NCI-H1694 treated with DMSO at 0.1 percent for 48 hours (cell line): Measurements from ENCODE around the gene C19orf33.

Experiments
- DNase-seq: peaks from one replicate; lab custom pipeline; 2025; lab: John Stamatoyannopoulos, UW

C19orf33 gene

DNA sequence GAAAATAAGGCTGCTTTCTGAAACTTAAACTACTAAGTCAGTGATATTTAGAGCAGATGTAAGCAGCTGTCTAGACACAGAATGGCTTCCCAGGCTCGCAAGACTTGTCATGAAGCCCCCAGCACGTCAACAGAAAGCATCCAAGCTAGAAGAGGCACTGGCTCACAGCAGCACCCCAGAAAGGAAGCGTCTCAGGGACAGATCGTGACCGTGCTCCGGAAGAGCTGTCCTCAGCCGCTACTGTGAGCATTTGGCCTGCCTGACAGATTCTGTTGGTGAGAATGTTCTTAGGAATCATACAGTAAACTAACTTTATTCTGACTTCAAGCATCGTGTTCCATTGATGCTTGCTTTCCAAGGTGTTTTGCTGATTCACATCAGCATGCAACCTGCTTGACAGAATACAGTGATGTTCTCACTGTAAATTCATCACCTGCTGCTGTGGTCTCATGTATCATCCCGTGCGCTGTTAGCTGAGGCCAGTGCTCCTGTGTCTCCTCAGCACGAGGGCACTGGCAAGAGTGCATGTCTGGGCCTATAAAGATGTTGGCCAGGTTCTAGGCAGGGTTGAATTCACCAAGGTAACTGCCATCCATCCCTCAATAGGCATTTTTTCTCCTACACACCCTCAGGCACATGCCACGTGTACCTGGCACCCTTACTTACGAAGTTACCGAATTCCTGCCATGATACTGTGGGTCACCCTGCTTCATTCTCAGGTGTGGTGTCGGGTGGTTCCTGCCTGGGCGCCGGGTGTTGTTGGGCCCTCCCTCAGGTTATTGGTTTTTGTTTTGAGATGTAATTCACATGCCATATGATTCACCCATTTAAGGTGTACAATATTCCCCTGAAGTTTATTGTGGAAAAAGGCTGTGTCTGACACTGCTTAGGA lies 23.8 kb upstream of the C19orf33 start:
- no peak for DNase-seq

DNA sequence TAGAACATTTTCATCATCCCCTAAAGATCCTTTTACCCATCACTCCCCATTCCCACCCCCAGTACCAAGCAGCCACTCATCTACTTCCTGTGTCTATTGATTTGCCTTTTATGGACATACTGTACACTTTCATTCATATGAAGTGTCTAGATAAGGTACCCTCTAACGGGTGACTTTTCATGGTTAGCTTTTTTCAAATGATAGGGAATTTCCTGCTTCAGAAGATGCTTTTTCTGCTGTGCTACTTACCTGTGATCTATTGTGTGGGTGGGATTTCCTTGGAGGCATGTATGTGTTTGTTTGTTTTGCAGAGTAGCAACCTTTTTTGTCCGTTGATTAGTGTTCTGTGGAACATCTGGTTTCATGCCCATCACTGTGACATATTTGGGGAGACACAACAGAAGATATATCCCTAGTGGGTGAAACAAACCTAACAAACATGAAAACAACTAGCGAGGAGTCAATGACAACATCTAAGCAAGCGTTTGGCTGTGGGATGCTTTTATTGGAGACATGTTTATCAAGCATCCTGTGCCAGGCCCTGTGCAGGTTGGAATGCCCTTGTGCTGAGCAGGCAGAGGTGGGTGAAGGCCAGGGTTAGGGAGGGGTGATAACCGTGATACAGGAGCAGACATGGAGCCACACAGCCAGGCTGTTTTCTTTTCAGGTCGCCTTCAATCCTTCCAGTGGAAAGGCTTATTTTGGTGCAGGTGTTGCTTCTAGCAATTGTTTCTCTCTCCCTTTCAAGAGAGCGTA lies 22.1 kb upstream of the C19orf33 start:
- no peak for DNase-seq

DNA sequence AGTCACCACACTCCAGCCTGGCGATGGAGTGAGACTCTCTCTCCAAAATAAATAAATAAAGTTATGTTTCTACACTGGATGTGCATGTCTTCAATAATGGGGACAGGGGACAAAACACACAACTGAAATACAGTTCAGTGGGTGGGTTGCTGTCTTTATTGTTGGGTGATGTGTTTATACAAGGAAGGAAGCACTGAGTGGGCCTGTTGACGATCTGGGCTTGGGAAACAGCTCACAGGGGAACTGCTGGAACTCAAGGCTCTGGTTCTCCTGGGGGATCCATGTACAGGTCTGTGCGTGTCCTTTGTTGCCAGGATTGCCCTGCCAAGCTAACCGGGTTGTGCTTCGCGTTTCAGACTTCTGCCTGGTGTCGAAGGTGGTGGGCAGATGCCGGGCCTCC lies 20.8 kb upstream of the C19orf33 start:
- DNase-seq = no peak

DNA sequence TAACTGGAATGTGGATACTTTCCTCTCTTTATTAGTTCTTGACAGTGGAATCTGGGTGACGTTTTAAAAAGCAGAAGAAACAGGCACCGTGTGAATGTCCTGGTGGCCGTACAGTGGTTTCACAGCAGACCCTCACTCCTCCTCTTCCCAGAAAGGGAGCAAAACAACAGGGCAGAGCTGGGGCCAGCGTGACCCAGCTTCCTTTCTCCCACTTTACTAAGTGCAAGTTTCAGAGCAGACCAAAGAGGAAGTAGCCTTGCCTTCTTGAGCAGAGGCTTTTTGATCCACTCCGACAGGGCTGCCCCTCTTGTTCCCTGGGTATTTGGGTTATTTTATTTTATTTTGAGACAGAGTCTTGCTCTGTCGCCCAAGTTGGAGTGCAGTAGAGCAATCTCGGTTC lies 19.6 kb upstream of the C19orf33 start:
- no peak for DNase-seq

DNA sequence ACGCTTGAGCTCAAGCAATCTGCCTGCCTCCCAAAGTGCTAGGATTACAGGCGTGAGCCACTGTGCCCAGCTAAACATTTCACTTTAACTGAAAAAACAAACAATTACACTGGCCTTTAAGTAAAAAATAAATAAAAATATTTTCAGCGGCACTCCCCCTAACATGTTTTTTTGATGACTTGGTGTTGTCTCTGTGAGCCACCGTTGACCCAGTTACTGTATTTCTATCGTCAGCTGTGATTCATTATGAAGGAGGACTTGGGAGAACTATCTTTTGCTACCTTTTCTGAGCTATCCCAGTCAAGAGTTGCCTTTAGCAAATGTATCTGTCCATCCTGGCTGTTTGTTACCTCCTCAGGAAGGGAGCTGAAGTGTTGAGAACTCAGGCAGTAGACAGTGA lies 18.5 kb upstream of the C19orf33 start:
- DNase-seq = no peak

DNA sequence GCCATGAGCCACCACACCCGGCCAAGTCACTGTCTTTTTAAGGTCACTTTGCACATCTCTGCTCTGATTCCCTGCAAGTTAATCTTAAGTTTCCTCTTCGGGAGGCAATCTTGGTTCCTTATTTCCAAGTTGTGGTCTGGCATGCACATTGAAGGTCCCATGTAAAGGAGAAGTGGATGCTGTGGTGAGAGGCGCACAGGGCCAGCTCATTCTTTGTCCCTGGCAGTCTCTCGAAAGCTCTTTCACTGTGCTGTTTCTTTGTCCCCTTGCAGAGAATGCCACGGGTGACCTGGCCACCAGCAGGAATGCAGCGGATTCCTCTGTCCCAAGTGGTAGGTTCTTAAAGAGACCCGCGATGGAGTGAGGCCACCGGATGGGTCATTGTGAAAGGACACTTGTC lies 16.4 kb upstream of the C19orf33 start:
- DNase-seq = no peak

DNA sequence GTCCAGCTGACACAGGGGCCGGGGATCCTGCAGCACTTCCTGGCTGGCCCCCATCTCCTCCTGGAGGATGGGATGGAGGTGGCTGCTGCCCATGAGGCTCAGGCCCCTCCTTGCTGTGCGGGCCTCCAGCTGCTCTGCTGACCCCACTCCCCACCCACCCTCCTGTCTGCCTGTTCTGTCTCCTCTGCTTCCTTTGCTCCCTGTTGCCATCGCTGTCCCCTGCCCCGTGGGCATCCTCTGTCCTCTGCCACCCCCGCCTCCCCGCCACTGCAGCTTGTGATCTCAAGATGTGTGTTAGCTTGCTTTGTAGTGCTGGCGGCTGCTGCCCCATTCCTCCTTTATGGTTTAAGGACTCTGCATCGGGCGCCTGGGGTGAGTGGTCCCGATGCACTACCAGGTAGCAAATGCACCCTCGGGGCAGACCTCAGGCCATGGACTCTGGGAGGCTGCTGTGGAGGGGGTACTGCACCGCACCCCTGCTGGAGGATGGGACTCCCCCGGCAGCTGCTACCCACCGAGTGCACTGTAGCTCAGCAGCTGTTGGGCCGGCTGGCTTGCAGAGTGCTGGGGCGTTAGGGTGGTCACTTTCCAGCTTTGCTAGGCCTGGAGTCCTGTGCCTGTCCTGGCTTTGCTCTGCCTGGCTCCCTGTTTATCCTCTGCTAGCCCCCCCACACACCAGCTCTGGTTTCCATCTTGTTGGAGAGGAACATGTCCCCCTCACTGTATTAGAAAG lies 15.8 kb upstream of the C19orf33 start:
- DNase-seq = no peak

DNA sequence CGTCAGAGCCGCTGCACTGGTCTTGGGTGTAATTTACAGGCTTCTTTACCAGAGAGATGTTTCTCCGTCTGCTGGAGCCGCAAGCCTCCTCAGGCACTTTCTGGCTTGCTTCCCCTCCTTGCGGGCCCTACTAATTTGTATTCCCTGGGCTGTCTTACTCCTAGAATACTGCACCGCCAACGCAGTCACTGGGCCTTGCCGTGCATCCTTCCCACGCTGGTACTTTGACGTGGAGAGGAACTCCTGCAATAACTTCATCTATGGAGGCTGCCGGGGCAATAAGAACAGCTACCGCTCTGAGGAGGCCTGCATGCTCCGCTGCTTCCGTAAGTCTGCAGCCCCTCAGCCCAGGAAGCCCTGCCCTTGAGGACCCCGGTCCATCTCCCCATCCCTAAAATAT lies 14.1 kb upstream of the C19orf33 start:
- DNase-seq = no peak

DNA sequence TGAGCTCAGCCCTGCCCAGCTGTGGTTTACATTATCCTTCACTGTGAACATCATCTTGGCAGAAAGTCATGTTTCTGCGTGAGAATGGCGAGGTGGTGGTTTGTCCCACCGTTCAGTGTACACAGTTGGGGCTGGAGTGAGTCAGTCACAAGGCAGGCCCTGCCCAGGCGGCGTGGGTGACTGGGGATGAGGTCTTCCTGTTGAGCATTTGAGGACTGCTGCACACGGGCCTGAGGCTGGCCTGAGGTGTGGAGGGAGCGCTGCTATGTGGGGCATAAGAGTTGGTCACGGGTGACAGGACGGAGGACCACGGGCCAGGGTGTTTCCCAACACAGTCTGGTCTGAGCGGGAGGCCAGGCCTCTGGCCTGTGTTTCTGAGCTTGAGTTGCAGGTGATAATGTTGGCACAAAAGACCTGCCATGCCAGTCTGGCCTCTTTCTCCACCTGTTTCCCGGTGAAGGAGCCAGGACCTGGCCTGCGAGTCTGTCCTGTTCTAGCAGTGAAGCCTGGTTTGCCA lies 13.4 kb upstream of the C19orf33 start:
- no peak for DNase-seq

DNA sequence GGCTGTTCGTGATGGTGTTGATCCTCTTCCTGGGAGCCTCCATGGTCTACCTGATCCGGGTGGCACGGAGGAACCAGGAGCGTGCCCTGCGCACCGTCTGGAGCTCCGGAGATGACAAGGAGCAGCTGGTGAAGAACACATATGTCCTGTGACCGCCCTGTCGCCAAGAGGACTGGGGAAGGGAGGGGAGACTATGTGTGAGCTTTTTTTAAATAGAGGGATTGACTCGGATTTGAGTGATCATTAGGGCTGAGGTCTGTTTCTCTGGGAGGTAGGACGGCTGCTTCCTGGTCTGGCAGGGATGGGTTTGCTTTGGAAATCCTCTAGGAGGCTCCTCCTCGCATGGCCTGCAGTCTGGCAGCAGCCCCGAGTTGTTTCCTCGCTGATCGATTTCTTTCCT lies 12.2 kb upstream of the C19orf33 start:
- no peak for DNase-seq

DNA sequence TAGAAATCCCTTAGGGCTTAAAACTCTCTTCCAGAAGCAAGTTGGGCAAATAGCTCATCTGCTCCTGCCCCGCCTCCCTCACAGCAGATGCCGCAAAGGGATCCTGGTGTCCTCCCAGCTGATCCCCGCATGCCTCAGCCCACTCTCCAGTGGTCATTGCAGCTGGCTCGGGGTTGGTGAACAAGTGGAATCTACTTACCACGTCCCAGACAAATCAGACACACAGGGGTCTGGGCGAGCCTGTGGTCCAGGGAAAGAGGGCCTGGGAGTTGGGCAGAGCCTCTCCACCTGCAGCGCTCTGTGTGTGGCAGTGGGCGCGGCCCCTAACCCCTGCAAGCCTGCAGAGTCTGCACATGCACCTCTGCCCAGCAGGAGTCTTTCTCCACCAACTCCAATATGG lies 10.8 kb upstream of the C19orf33 start:
- DNase-seq = no peak

DNA sequence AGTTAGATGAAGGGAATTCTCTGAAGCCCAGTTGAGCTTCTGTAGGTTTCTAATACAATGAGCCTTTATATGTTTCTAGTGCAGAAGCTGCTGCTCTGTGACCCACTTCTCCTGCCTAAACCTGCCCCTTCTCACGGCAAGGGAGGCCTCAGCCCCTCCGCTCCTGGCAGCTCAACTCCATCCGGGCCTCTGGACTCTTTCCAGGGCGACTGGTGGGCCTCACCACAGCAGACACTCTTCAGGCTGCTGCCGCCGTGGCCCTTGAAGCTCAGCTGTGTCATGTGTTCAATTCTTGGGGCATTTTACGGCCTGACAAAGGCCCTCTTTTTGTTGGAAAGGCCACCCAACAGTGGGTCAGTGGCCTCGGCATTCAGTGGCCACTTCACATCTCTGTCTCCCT lies 10.0 kb upstream of the C19orf33 start:
- DNase-seq = no peak

DNA sequence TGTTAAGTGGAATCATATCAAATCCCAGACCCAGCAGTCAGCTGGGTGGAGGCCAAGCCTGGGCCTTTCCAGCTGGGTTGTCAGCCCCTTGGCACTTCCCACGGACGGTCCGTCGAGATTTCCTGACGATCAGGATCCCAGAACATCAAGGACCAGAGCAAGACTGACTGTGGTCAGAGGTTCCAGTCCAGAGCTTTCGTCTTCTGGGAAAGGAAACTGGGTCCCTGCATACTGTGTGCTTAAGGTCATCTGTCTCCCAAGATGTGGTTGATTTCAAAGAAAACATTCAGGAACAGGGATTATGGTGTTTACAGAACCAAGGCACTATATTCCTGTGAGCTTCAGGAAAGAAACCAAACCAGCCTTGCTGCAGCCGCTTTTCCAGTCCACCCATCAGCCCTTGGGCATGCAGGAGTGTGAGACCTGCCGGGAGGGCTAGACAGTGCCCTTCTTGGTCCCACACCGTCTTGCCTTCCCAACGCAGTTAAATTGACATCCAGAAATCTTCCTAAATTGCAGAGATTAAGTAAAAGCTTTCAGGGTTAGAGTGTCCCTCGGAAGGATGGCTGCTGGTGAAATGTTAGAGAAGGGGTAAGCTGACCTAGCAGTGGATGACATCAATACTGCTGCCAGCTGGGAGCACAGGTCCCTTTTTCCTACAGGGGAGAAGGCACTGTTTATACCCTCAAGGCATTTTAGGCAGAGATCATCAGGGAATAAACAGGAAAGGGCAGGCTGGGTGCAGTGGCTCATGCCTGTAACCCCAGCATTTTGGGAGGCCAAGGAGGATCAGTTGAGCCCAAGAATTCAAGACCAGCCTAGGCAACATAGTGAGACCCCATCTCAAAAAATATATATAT lies 5.0 kb upstream of the C19orf33 start:
- no peak for DNase-seq

DNA sequence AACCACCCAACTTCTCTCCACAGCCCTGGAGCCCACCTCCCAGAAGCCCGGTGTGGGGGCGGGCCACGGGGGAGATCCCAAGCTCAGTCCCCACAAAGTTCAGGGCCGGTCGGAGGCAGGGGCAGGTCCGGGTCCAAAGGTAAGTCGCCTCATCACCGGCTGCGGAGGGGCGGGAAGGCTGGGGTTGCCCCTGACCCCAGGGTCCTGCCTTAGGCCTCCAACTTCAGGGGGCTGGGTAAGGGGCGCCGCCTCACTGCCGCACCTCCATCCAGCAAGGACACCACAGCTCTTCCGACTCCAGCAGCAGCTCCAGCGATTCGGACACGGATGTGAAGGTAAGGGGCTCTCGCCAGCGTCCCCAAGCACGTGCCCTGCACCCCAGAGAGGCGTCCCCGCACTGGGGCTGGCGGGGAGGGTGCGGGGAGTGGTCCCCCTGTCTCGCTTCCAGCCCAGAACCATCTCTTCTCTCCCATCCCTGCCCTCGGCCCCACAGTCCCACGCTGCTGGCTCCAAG lies 358 bp downstream of the C19orf33 start:
- no peak for DNase-seq

DNA sequence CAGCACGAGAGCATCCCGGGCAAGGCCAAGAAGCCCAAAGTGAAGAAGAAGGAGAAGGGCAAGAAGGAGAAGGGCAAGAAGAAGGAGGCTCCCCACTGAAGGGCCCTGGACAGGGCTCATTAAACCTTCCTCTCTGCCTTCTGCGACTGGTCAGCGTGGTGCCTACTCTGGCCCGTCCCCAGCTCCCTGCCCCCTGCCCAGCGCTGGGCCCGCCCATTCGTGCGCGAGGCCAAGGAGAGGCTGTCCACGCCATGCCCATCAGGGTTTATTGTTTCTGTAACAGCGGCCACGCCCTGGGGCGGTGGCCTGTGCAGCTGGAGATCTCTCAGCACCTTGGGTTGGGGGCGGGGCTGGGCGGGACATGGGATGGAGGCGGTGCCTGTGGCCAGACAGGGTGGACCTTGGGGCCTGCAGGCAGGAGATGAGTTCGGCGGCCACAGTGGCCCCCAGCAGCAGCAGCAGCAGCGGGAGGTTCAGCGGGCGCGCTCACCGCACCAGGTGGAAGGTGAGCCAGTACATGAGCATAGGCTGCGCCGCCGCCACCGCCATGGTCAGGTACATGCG lies 897 bp downstream of the C19orf33 start:
- DNase-seq = no peak

DNA sequence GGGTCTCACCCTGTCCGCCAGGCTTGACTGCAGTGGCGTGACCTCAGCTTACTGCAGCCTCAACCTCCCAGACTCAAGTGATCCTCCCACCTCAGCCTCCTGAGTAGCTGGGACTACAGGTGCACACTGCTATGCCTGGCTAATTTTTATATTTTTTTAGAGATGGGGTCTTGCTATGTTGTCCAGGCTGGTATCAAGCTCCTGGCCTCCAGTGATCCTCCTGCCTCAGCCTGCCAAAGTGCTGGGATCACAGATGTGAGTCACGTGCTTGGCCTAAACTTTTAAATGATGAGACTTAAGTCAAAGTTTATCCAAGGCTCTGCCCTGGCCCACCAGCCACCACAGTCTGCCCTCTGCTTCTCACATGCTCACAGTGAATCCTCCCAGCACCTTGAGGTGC lies 2.2 kb downstream of the C19orf33 start:
- no peak for DNase-seq

DNA sequence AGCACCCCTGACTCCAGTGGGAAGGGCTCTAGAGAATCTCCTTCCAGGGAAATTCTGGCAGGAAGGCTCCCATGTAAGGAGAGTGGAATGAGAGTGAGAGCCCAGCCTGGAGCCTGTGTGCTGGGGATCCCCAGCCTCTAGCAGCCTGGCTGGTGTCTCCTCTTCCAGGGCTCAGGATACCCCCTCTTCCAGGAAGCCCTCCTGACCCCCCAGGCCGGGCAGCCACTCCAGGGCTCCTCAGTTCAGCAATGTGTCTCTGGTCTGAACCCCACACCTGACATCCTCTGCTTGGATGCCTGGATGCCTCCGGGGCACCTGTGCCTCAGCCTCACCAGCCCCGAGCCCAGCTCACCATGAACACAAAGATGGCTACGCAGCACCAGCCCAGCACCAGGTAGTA lies 3.0 kb downstream of the C19orf33 start:
- DNase-seq = no peak

DNA sequence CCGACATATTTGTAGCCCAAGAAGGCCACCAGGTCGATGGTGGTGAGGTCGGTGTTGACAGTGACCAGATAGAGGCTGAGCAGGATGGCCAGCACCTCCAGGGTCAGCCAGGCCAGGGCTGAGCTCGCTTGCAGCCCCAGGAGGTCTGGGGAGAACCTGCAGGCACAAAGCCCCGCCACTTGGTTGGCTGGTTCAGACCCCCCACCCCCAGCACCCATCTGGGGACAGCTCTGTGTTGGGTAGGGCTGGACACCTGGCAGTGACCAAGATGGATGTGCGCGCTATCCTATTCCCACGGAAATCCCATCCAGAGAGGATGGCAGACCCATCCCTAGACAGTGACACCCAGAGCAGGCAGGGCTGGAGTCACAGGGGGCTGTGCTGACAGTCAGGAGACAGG lies 3.5 kb downstream of the C19orf33 start:
- DNase-seq = no peak

DNA sequence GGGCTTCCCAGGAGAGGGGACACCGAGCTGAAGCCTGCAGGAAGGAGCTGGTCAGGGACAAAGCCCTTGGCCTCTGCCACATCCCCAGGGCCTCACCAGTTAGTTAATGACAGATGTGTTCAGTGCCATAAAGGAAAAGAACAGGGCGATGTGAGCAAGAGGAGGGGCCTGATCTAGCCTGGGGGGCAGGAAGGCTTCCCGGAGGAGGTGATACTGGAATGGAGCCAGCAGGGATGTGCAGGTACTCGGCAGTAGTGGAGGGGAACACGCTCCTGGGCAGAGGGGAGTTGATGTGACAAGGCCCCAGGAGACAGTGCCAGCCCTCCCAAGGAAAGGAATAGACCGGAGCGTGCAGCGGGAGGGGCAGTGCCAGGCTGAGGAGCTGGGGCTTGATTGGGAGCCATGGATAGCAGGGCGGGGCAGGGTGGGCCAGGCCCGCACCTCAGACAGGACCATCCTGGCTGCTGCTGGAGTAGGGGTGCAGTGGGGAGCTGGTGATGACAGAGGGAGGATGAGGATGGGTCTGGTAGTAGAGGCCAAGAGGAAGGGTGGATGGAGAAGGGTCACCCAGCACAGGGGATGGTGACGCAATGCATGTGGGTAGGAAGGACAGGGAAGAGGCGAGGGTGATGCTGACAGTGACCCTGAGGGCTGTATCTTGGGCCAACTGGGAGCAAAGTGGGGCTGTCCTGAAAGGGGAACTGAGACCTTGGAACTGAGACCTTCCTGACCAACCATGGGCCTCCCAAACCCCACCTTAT lies 4.1 kb downstream of the C19orf33 start:
- no peak for DNase-seq

DNA sequence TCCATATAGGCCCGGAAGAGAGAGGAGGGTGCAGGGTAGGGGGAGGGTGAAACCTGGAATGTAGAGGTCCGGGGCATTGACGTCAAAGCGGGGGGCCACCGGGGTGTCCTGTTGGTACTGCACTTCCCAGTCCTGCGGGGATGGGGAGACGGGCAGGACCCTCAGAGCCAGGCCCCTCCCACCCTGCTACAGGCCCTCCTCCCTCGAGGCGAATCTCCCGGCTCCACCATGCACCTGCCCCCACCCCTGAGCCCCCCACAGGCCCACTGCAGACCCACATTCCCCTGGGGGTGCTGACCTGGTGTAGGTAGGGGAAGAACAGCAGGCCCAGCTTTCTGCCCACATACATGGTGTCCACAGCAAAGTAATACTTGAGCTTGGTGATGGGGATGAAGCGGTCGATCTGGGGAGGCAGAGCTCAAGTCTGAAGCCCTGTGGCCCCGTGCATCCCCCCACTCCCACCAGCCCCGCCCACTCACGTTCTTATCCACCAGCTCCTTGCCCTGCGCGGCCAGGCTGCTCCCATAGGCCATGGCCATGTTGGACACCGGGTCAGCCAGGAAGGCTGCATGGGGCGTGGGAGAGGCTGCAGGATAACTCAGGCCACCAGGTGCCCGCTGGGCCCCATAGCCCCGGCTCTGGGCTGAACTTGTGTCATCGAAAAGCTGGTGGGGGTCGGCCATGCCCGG lies 5.0 kb downstream of the C19orf33 start:
- DNase-seq = no peak
